Left lung (tissue), 10 donors: ENCODE results near the gene PGGT1B. TPM values are rescaled to one million over a fixed set of nuclear protein-coding genes. Genes with fewer than 3 reads are reported as not detected.

Source experiments
- ATAC-seq: fragments of 200-7000 bp; cut with Tn5 transposase; one replicate; pipeline ENCODE4 v1.9.1; 2020; ENCODE audit warnings: moderate library complexity
- DNase-seq, 4 donors: peaks; one replicate each; pipeline ENCODE4 v3.0.0-alpha.2; 2013 to 2020
- H3K27ac ChIP-seq, 2 donors: fragments of 200-600 bp; sonication (generic) in 1 of 2; one replicate each; pipeline versions ENCODE4 v1.5.0 to v1.8.0; 2020 to 2021
- H3K27me3 ChIP-seq, 2 donors: fragments of 200-600 bp; sonication (generic) in 1 of 2; one replicate each; pipeline versions ENCODE4 v1.5.0 to v1.8.0; 2020 to 2021
- H3K36me3 ChIP-seq, 2 donors: fragments of 200-600 bp; sonication (generic) in 1 of 2; one replicate each; pipeline versions ENCODE4 v1.5.0 to v1.8.0; 2020 to 2021
- H3K4me1 ChIP-seq, 2 donors: fragments of 200-600 bp; one replicate each; pipeline ENCODE4 v1.8.0; 2021
- H3K4me3 ChIP-seq, 2 donors: fragments of 200-600 bp; sonication (generic) in 1 of 2; one replicate each; pipeline versions ENCODE4 v1.5.0 to v1.8.0; 2020 to 2021; ENCODE audit warnings: mild to moderate bottlenecking in 1 of 2
- H3K9me3 ChIP-seq, 2 donors: fragments of 200-600 bp; sonication (generic) in 1 of 2; one replicate each; pipeline versions ENCODE4 v1.5.0 to v1.8.0; 2020 to 2021
- CTCF ChIP-seq, 2 donors: fragments of 200-600 bp; sonication (generic) in 1 of 2; IDR thresholded peaks; one replicate each; pipeline versions ENCODE4 v1.5.0 to v1.8.0; 2021; ENCODE audit warnings: antibody characterized with exemption in 2 of 2
- intact Hi-C, 2 donors: fragments of 100-400 bp; cut with DNase I; formaldehyde crosslinking; loops; one replicate each; pipeline versions ENCODE4 v1.11.2 to v1.14.2; 2022
- polyA plus RNA-seq, 6 donors: library from polyadenylated mRNA; unstranded; fragments of 120-200 nt; gene quantifications; one replicate each; pipeline ENCODE4 v1.2.1, GENCODE V29; 2013; ENCODE audit not compliant: insufficient read length in 6 of 6
- total RNA-seq, 2 donors: library from RNA; stranded (reverse); fragmentation: NEBNext Ultra II Directional; extraction: Animal tissue kit (Norgen Biotek cat#: 25700); gene quantifications; one replicate each; pipeline ENCODE4 v1.2.1, GENCODE V29; 2021
- donor health status: DM: no; HTN: yes; CAD: no.
- donor health status: DM: no; HTN: no; CAD: no.

The PGGT1B gene
- total and polyA plus RNA-seq, 8 donors, result 27.7 to 46.5 (median 36.9) TPM

DNA sequence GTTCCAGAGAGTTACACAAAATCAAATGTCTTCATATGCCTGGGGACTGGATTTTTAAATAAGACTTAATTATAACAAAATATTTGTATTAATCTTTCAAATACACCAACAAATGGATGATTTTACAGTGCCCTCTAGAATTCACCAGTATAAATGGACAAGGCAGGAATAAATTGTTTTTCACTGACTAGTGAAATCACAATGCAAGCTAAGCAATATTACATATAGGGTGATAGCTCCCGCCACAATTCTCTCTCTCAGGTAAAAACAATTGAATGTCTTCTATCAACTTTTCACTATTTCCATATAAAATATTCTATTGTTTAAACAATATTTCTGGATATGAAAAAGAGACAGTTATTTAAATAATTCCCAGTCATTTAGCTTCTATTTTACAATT lies 41.8 kb upstream of the PGGT1B start:
- no peak overlapping the region for H3K27ac ChIP-seq
- H3K4me3 ChIP-seq, result no peak overlapping the region
- intact Hi-C loops, result no loop called here
- peaks cover 0 to 8% of the 10 kb centered on the region in 2 donors for H3K27me3 ChIP-seq
- H3K36me3 ChIP-seq, result no peaks in the 10 kb centered on the region
- TF ChIP-seq CTCF (IDR thresholded peaks at IDR 0.05), result no peak
- H3K9me3 ChIP-seq, result no peaks in the 10 kb centered on the region
- DNase-seq, result no peak
- H3K4me1 ChIP-seq, result no peaks in the 10 kb centered on the region
- no peak for ATAC-seq

DNA sequence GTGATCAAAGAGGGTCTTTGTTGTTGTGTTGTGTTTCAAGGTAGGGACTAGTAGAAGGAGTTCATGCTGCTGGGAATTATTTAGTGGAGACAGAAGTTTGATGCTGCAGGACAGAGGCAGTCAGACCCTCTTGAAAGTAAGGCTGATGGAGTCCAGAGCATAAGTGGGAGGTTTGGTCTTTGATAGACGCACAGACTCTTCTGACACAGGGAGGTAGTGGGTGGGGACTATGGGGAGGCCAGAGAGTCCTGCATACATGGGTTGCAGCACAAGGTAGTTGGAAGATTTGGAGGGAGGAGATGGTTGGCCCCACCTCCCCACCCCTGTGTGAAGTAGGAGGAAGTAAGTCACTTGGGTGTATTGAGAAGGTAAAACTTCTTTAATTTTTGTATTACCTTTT lies 36.1 kb upstream of the PGGT1B start:
- TF ChIP-seq CTCF (IDR thresholded peaks at IDR 0.05), result no peak
- ATAC-seq, result no peak
- no peak for DNase-seq
- Histone ChIP-seq H3K4me3 (no peak overlapping the region), H3K36me3 (no peaks in the 10 kb centered on the region), H3K4me1 (peaks cover 0 to 11% of the 10 kb centered on the region in 2 donors), H3K9me3 (no peaks in the 10 kb centered on the region), H3K27me3 (no peaks in the 10 kb centered on the region), H3K27ac (no peak overlapping the region)
- intact Hi-C loops, result no loop called here

GRCh38 chr5:115297031-115297430 lies 34.4 kb upstream of the PGGT1B start:
- Histone ChIP-seq H3K4me1 (peaks cover 0 to 11% of the 10 kb centered on the region in 2 donors), H3K9me3 (no peaks in the 10 kb centered on the region), H3K27ac (no peak overlapping the region), H3K27me3 (no peaks in the 10 kb centered on the region), H3K4me3 (peak overlapping the region in 1 of 2 donors; percentile 69), H3K36me3 (no peaks in the 10 kb centered on the region)
- intact Hi-C loops, result no loop called here
- DNase-seq (peak in 1 of 4 donors; percentile 7), ATAC-seq (no peak)
- TF ChIP-seq CTCF (IDR thresholded peaks at IDR 0.05), result no peak

DNA sequence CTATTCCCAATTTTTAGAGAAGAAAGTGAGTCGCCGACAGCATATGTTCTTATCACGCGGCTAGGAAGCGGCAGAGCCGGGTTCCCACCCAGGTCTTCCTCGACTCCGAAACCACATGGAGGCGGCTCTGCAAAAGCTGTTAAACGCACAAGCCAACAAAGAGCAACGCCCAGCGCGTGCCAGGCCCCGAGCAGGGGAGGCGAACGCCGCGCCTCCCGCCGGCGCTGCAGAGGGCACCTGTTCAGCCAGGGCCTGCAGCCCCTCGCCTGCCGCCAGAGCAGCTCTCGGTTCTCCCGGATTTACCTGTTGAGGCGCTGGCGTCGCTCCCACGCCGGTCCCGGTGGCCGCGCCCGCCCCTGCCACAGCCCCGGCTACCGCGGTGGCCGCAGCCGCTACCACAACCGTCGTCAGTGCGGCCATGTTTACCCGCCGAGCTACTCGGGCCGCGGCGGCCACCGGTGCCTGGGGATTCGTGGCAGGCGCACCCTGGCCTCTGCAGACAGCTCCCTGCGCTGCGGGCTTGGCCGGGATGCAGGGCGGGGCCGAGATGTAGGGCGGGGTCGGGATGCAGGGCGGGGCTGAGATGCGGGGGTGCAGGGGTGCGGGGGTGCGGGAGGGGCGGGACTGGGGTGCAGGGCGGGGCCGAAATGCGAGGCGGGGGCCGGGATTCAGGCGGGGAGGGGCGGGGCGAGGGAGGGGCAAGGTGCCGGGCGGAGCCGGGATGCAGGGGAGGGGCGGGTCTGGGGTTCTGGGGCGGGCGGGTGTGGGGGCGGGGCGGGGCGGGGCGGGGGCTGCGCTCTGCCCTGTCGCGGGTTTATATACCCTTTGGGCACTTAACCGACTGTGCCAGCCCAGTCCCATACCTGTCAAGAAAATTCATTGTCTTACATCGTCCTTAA lies 33.7 kb upstream of the PGGT1B start, which contains the start of gene CCDC112:
Gene CCDC112 (minus strand): TSS at position 531 of the 899 bp plus-strand sequence. CDS start 111 bp downstream, at position 420.
- peak; percentile 98 for ATAC-seq
- intact Hi-C loops, result no loop called here
- peak within 1 kb of the TSS in 1 of 2 donors; percentile 64 for H3K27ac ChIP-seq

More for the DNA sequence above, 33.7 kb upstream of the PGGT1B start, which contains the start of gene CCDC112:
- H3K4me1 ChIP-seq, result peaks cover 0 to 11% of the 10 kb centered on the region in 2 donors
- H3K36me3 ChIP-seq, result no peaks in the 10 kb centered on the region
- no peak for TF ChIP-seq CTCF (IDR thresholded peaks at IDR 0.05)
- H3K9me3 ChIP-seq, result no peaks in the 10 kb centered on the region
- peak within 1 kb of the TSS; percentile 69 to 72 for H3K4me3 ChIP-seq
- H3K27me3 ChIP-seq, result no peaks in the 10 kb centered on the region
- DNase-seq, result peak; percentile 38 to 96 (median 82)
